Measurements from ENCODE around the gene C16orf92. TPM values are rescaled to one million over a fixed set of nuclear protein-coding genes. Genes with fewer than 3 reads are reported as not detected.

Gene C16orf92
- total RNA-seq, 1 donor from 2014 or later, result not detected

DNA sequence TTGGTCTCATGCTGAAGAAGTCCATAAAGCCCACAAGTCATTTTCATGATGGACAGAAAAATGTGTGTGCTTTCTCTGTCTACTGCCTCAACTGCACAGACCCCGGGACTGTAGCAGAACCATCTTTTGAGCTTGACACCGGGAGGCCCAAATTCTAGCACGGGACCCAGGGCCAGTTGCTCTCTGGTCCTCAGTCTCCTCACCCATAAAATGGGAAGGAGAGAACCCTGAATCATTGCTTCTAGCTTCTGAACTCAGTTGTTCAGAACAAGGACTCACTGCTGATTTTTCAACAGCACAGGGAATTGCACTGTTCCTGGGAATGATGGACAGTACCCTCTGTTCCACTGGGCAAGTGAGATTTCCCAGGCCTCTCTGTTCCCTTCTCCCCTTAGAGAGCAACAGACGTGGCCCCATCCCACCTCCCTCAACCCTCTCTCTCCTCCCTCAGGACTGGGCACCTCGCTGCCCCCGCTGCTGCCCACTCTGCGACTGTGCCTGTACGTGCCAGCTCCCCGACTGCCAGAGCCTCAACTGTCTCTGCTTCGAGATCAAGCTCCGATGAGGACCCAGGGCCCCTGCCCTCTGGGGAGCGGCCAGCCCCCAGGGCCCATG, 40.4 kb downstream of the C16orf92 start:
- peaks cover 16% of the 10 kb centered on the region for H3K4me1 Mint-ChIP-seq (ENCODE audit: low read depth)
- peak overlapping the region; percentile 91 for H3K27ac Mint-ChIP-seq
- no peak for DNase-seq (ENCODE audit: low spot score, unreplicated experiment)

DNA sequence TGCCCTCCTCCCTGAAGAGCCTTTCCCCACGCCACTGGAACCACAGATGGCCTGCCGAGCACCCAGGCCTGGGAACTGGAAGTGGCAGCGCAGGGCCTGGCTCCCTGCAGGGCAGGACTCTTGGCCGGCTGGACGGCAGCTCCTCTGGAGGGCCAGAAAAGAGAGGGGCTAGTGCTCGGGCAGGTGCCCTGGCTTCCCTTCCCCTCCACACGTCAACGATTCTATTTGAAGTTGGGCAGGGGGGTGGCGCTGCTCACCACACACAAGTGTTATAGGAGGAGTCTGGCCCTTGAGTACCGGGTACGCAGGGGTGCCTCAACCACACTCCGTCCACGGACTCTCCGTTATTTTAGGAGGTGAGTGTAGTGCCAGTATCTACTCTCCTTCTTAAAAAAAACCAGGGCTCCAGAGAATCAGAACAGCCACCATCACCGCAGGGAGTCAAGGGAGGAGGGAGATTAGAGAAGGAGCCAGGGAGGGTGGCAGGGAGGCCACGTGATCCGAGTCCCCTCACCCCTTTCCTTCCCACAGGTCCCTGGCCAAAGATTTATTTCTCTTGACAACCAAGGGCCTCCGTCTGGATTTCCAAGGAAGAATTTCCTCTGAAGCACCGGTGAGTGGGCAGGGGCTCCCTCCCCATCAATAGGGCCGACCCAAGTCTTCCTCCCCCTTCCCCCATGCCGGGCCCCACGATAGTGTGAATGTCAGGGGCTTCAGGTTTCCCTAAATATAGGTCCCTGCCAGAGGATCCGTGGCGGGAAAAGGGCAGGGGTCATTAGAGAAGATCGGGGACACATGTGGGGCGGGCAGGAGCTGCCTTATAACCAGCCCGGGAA, 41.1 kb downstream of the C16orf92 start:
- no peak for TF ChIP-seq CTCF (IDR thresholded peaks at IDR 0.05; ENCODE audit: unreplicated experiment)
- H3K4me1 Mint-ChIP-seq (ENCODE audit: low read depth), result peaks cover 16% of the 10 kb centered on the region
- DNase-seq (ENCODE audit: low spot score, unreplicated experiment), result no peak
- H3K4me3 Mint-ChIP-seq (ENCODE audit: low read depth), result peak overlapping the region; percentile 90
- peaks cover 12% of the 10 kb centered on the region for H3K36me3 Mint-ChIP-seq (ENCODE audit: insufficient read depth)
- H3K9me3 Mint-ChIP-seq (ENCODE audit: low read depth), result no peaks in the 10 kb centered on the region
- H3K27me3 Mint-ChIP-seq, result no peaks in the 10 kb centered on the region
- H3K27ac Mint-ChIP-seq, result peak overlapping the region; percentile 91

More for the DNA sequence above, 40.4 kb downstream of the C16orf92 start:
- no peak for TF ChIP-seq CTCF (IDR thresholded peaks at IDR 0.05; ENCODE audit: unreplicated experiment)
- peaks cover 12% of the 10 kb centered on the region for H3K36me3 Mint-ChIP-seq (ENCODE audit: insufficient read depth)
- H3K4me3 Mint-ChIP-seq (ENCODE audit: low read depth), result no peak overlapping the region
- no peaks in the 10 kb centered on the region for H3K9me3 Mint-ChIP-seq (ENCODE audit: low read depth)
- H3K27me3 Mint-ChIP-seq, result no peaks in the 10 kb centered on the region

- no peaks in the 10 kb centered on the region for H3K27me3 Mint-ChIP-seq
- H3K36me3 Mint-ChIP-seq (ENCODE audit: insufficient read depth), result peaks cover 15% of the 10 kb centered on the region
- peak overlapping the region; percentile 99 for H3K27ac Mint-ChIP-seq
- no peak for TF ChIP-seq CTCF (IDR thresholded peaks at IDR 0.05; ENCODE audit: unreplicated experiment)
- no peak for DNase-seq (ENCODE audit: low spot score, unreplicated experiment)
- H3K9me3 Mint-ChIP-seq (ENCODE audit: low read depth), result no peaks in the 10 kb centered on the region
- H3K4me3 Mint-ChIP-seq (ENCODE audit: low read depth), result peak overlapping the region; percentile 90
- H3K4me1 Mint-ChIP-seq (ENCODE audit: low read depth), result peaks cover 16% of the 10 kb centered on the region
Measured at GRCh38 chr16:30064729-30065101, 41.7 kb downstream of the C16orf92 start.

DNA sequence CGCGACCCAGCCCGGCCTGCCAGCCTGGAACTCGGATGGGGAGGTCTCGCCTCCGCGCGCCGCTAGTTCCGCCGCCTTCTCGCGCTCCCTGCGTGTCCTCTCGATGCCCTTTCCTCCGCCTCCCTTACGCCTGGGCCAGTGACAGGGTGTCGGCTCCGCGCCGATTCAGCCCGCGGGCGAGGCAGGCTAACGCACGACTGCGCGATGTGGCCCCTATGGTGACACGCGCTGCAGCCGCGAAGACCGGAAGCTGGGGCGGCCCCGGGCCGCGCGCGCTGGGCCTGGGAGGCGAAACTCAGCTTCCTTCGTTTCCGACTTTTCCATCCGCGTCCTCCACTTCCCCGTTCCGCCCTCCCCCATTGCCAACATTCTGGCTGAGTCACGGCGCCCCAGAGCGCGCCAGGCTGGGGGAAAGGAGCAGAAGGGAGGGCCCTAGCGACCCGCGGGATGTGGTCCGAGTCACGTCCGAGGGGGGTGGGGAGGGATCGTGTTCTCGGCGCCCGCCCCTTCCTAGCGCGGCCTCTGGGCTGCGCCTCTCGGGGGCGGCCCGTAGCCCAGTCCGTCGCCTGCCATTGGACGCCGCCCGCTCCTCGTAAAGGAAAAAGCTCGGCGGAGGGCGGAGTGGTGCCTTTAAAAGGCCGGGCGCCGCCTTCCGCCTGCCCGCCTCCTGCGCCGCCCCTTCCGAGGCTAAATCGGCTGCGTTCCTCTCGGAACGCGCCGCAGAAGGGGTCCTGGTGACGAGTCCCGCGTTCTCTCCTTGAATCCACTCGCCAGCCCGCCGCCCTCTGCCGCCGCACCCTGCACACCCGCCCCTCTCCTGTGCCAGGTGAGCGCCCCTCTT, 42.3 kb downstream of the C16orf92 start, which contains the start of gene ALDOA:
TSS of gene ALDOA (plus strand) at position 659 of the 841 bp plus-strand sequence. CDS start 1,138 bp downstream, outside the sequence.
- no peaks in the 10 kb centered on the region for H3K27me3 Mint-ChIP-seq
- H3K36me3 Mint-ChIP-seq (ENCODE audit: insufficient read depth), result peaks cover 15% of the 10 kb centered on the region
- peak within 1 kb of the TSS; percentile 90 for H3K4me3 Mint-ChIP-seq (ENCODE audit: low read depth)
- peak; percentile 82 for DNase-seq (ENCODE audit: low spot score, unreplicated experiment)
- H3K9me3 Mint-ChIP-seq (ENCODE audit: low read depth), result no peaks in the 10 kb centered on the region
- H3K27ac Mint-ChIP-seq, result peak within 1 kb of the TSS; percentile 99
- no peak for TF ChIP-seq CTCF (IDR thresholded peaks at IDR 0.05; ENCODE audit: unreplicated experiment)
- peaks cover 16% of the 10 kb centered on the region for H3K4me1 Mint-ChIP-seq (ENCODE audit: low read depth)

Data from progenitor cell of endocrine pancreas (in vitro differentiated cells).